Heart right ventricle (tissue), 16 donors: ENCODE data around the gene ACTRT1. TPM values are rescaled to one million over a fixed set of nuclear protein-coding genes. Genes with fewer than 3 reads are reported as not detected.

ENCODE experiments used
- ATAC-seq, 8 donors: fragments of 200-7000 bp; cut with Tn5 transposase; one replicate each; pipeline ENCODE4 v1.9.1; 2020; ENCODE audit warnings: mild to moderate bottlenecking in 8 of 8, moderate library complexity in 8 of 8, moderate number of reproducible peaks in 1 of 8
- DNase-seq, 2 donors: peaks; one replicate each; pipeline ENCODE4 v3.0.0-alpha.2; 2020
- H3K27ac ChIP-seq, 10 donors: fragments of 200-600 bp; sonication (generic) in 2 of 10; one replicate each; pipeline versions ENCODE4 v1.5.0 to v1.8.0; 2020 to 2022; ENCODE audit warnings: mild to moderate bottlenecking in 3 of 10
- H3K27me3 ChIP-seq, 7 donors: fragments of 200-600 bp; one replicate each; pipeline ENCODE4 v1.8.0; 2021 to 2022; ENCODE audit warnings: mild to moderate bottlenecking in 2 of 7
- H3K36me3 ChIP-seq, 9 donors: fragments of 200-600 bp; sonication (generic) in 1 of 9; one replicate each; pipeline versions ENCODE4 v1.5.0 to v1.8.0; 2020 to 2022; ENCODE audit warnings: mild to moderate bottlenecking in 2 of 9
- H3K4me1 ChIP-seq, 9 donors: fragments of 200-600 bp; sonication (generic) in 1 of 9; one replicate each; pipeline versions ENCODE4 v1.5.0 to v1.8.0; 2020 to 2022; ENCODE audit warnings: mild to moderate bottlenecking in 4 of 9
- H3K4me3 ChIP-seq, 10 donors: fragments of 200-600 bp; sonication (generic) in 2 of 10; one replicate each; pipeline versions ENCODE4 v1.5.0 to v1.8.0; 2020 to 2022; ENCODE audit warnings: mild to moderate bottlenecking in 7 of 10, moderate library complexity in 2 of 10
- H3K9me3 ChIP-seq, 11 donors: fragments of 200-600 bp in 10 of 11; sonication (generic) in 2 of 11; one replicate each; pipeline versions ENCODE4 v1.5.0 to v1.8.0; 2013 to 2022; ENCODE audit warnings: mild to moderate bottlenecking in 2 of 11, control low read depth in 1 of 11, moderate library complexity in 1 of 11
- CTCF ChIP-seq, 9 donors: fragments of 200-600 bp; sonication (generic) in 2 of 9; IDR thresholded peaks; one replicate each; pipeline versions ENCODE4 v1.5.0 to v1.8.0; 2021 to 2022; ENCODE audit warnings: antibody characterized with exemption in 9 of 9, mild to moderate bottlenecking in 5 of 9, moderate library complexity in 1 of 9
- WGBS, 2 donors: extraction: QIAGEN DNeasy Blood & Tissue Kit; methylation state at CpG; one replicate each; pipeline ENCODE4 v1.1.7; 2013; ENCODE audit warnings: inconsistent platforms in 1 of 2; 5-methylcytosine and 5-hydroxymethylcytosine counted together
- intact Hi-C, 10 donors: fragments of 100-400 bp; cut with DNase I; formaldehyde crosslinking; loops; one replicate each; pipeline versions ENCODE4 v1.11.1 to v1.14.2; 2022
- long read RNA-seq, 3 donors: library from polyadenylated mRNA; unstranded; transcript quantifications; one replicate each; pipeline ENCODE4 v2.0.0, GENCODE V29; 2020 to 2021
- polyA plus RNA-seq, 2 donors: library from polyadenylated mRNA; stranded (reverse); fragments of 200-250 nt; gene quantifications; one replicate each; pipeline ENCODE4 v1.2.3, GENCODE V29; 2013
- total RNA-seq, 10 donors: library from RNA; stranded (reverse); fragmentation: NEBNext Ultra II Directional in 3 of 10; extraction: Animal tissue kit (Norgen Biotek cat#: 25700) in 3 of 10; gene quantifications; one replicate each; pipeline versions ENCODE4 v1.2.1 to v1.2.4, GENCODE V29; 2021 to 2023
- donor health status: Arrhythmogenic right ventricular cardiomyopathy.
- donor health status: ischemic (EF 13 %, LVEDD 7.1; RV severe dilation, severe dysfunction).
- donor health status: healthy with polysubstance abuse.
- donor health status: DM: no; HTN: yes; CAD: no.
- donor health status: DM: no; HTN: no; CAD: no.
- donor health status: ischemic (EF 25% LVEDD 6.9; RV normal size, moderate dysfunction).
- donor health status: ischemic (EF 25% LVEDD 5.7; RV mildly dilated, moderate dysfunction).
- donor health status: healthy.
- donor health status: DM: yes; HTN: yes; CAD: no.
- donor health status: Ischemic cardiomyopathy.
- donor health status: ischemic (EF 35%, LVEDD 5.7; RV mildly dilated, moderate dysfunction).
- donor health status: nonischemic (EF 11% LVEDD 7.7; RV severe dilation, severe dysfunction).
- donor health status: DM: yes; HTN: yes; CAD: no.
- donor health status: PGD.
- donor health status: ischemic (EF 29% LVEDD 5.4; RV normal size, mild dysfunction).
- donor health status: nonischemic (EF 23%, LVEDD 6.1; RV moderate dilation, normal function).

ACTRT1 gene
- total RNA-seq (not detected), polyA plus RNA-seq (not detected)
- long read RNA-seq, donor 1 = 0 reads
- long read RNA-seq, donor 2 = 0 reads
- long read RNA-seq, donor 3 = 0 reads

- no peak for ATAC-seq
- Histone ChIP-seq H3K27me3 (no peaks in the 10 kb centered on the region), H3K4me1 (no peaks in the 10 kb centered on the region), H3K4me3 (no peak within 1 kb of the TSS), H3K9me3 (no peaks in the 10 kb centered on the region), H3K27ac (no peak within 1 kb of the TSS), H3K36me3 (no peaks in the 10 kb centered on the region)
- TF ChIP-seq CTCF (IDR thresholded peaks at IDR 0.05) = no peak
- WGBS, 2 donors = 43 to 67% methylated on average over 1 of the region's 1 CpG
- no peak for DNase-seq
- intact Hi-C loops = no loop called here
These were observed at the start of gene ACTRT1 for GRCh38 chrX:128052303-128052702. Gene ACTRT1, minus strand, starts transcription at chrX:128052403. Its CDS starts 197 bp downstream, at chrX:128052206.

- no peak overlapping the region for H3K27ac ChIP-seq
- peaks cover 0 to 8% (median 0%) of the 10 kb centered on the region in 11 donors for H3K9me3 ChIP-seq
- DNase-seq = no peak
- H3K4me1 ChIP-seq = no peaks in the 10 kb centered on the region
- no peaks in the 10 kb centered on the region for H3K27me3 ChIP-seq
- TF ChIP-seq CTCF (IDR thresholded peaks at IDR 0.05) = no peak
- H3K36me3 ChIP-seq = no peaks in the 10 kb centered on the region
- ATAC-seq = no peak
- 43 to 53% methylated on average over 2 of the region's 2 CpGs for WGBS, 2 donors
- intact Hi-C loops = no loop called here
- no peak overlapping the region for H3K4me3 ChIP-seq
These were observed 26.3 kb upstream of the ACTRT1 start for GRCh38 chrX:128078545-128078944.

- 93 to 97% methylated on average over 2 of the region's 2 CpGs for WGBS, 2 donors
- Histone ChIP-seq H3K4me1 (no peaks in the 10 kb centered on the region), H3K27me3 (no peaks in the 10 kb centered on the region), H3K4me3 (no peak overlapping the region), H3K27ac (no peak overlapping the region), H3K36me3 (no peaks in the 10 kb centered on the region), H3K9me3 (no peaks in the 10 kb centered on the region)
- ATAC-seq (no peak), DNase-seq (no peak)
- intact Hi-C loops = no loop called here
- no peak for TF ChIP-seq CTCF (IDR thresholded peaks at IDR 0.05)
These were observed 5.2 kb upstream of the ACTRT1 start for GRCh38 chrX:128057421-128057820.

GRCh38 chrX:128051526-128051925, 677 bp downstream of the ACTRT1 start:
- DNase-seq (no peak), ATAC-seq (no peak)
- intact Hi-C loops = no loop called here
- Histone ChIP-seq H3K36me3 (no peaks in the 10 kb centered on the region), H3K4me3 (no peak overlapping the region), H3K27ac (no peak overlapping the region), H3K4me1 (no peaks in the 10 kb centered on the region), H3K9me3 (no peaks in the 10 kb centered on the region), H3K27me3 (no peaks in the 10 kb centered on the region)
- WGBS, 2 donors = 79 to 87% methylated on average over 9 to 10 of the region's 10 CpGs
- no peak for TF ChIP-seq CTCF (IDR thresholded peaks at IDR 0.05)
